T-helper 2 cell treated with Interferon-gamma antibody and Interleukin-4, amounts not matched to agents 100 ng/mL and 5 ng/mL, for 36 hours (primary cell): ENCODE data around the gene KRTAP4-8. TPM values are rescaled to one million over a fixed set of nuclear protein-coding genes. Genes with fewer than 3 reads are reported as not detected.
"Not testable (repeated sequence)": the region's sequence is repeated elsewhere in the genome, so short reads cannot be mapped to it uniquely, and the experiment has no call there.

Experiments
- intact Hi-C: fragments of 100-400 bp; cut with micrococcal nuclease; formaldehyde crosslinking; loops from one replicate; pipeline ENCODE4 v1.15.1; 2023
- total RNA-seq: library from RNA; stranded (reverse); gene quantifications from 2 replicates; pipeline ENCODE4 v1.2.3, GENCODE V29; 2022

The KRTAP4-8 gene
- total RNA-seq, 1 donor from 2014 or later = not detected

- intact Hi-C loops = no loop called here
Observed at GRCh38 chr17:41065829-41066624, 31.9 kb downstream of the KRTAP4-8 start, which contains the start of gene KRTAP2-4. KRTAP2-4 (minus strand) TSS chr17:41065879; CDS start chr17:41065845, 34 bp downstream.

DNA sequence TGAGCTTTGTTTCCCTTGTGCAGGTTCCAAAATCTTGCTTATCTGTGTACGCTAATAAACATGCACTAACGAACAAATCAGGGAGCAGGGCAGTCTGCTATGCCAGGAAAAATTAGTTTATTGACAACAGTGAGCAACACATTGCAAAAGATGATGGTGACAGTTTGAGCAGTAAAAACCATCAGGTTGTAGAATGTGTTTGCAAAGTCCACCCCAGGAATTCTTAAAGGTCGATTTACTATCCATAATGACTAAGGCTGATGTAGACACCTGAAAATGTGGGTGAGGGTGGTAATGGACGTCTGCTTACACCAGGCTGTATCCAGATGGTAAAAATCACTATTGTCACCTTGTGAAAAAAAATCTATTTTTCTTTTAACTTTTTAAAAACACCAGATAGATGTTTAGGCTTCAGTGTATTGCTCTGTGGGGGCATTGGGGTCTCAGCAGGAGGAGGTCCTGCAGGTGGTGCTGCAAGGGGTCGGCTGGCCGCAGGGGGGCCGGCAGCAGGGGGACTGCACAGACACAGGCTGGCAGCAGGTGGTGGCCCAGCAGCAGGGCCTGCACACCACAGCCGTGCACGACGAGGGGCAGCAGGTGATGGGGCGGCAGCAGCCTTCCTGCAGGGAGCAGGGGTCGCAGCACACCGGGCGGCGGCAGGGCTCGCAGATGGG, 32.8 kb downstream of the KRTAP4-8 start:
- intact Hi-C loops = not testable (repeated sequence)

DNA sequence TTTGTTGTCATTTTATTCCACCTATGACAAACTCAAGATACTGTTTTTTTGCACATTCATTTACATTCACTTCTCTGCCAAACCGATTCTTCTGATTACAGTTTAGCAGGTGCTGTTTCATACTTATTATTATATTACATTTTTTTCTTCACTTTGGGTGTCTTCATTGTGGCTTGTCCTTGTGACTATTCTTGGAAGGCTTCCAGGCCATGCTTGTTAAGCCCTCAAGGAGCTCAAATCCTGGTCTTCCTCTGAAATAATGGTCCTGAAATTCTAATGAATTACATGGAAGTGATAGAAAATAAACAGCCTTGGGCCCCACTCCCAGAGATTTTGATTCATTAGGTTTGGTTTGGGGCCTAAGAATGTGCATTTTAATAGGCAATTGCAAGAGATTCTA, 33.6 kb downstream of the KRTAP4-8 start:
- intact Hi-C loops = no loop called here

- intact Hi-C loops = no loop called here
Observed at GRCh38 chr17:41063449-41063848, 34.5 kb downstream of the KRTAP4-8 start.

DNA sequence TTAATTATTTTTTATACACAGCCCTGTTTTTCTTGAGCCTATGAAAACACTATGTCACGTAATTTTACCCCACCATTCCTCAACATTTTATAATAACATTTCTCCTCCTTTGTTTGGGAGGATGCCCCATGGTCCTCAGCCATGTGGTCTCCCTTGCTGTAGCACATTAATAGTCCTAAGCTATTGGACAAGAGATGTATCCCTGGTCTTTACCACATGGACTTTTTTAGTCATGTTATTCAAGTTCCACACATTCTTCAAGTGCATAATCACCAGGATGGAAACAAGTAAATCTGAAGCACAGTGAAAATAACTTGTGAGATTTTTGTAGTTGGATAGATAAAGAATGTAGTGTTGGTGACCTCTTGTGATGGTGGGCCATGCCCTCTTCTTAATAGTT, 36.0 kb downstream of the KRTAP4-8 start:
- intact Hi-C loops = no loop called here

- intact Hi-C loops = no loop called here
Observed at GRCh38 chr17:41060052-41060604, 37.8 kb downstream of the KRTAP4-8 start, which contains the start of gene KRTAP2-3. KRTAP2-3 (minus strand) TSS chr17:41060114; CDS start chr17:41060050, 64 bp downstream.

- intact Hi-C loops = not testable (repeated sequence)
Observed at GRCh38 chr17:41059276-41060051, 38.5 kb downstream of the KRTAP4-8 start.

- intact Hi-C loops = no loop called here
Observed at GRCh38 chr17:41058741-41059140, 39.2 kb downstream of the KRTAP4-8 start.

DNA sequence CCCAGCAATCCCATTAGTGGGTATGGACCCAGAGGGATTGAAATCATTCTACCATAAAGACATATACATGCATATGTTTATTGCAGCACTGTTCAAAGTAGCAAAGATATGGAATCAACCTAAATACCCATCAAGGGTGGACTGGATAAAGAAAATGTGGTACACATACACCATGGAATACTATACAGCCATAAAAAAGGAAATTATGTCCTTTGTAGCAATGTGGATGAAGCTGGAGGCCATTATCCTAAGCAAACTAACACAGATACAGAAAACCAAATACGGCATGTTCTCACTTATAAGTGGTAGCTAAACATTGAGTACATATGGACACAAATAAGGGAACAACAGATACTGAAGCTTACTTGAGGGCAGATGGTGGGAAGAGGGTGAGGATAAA, 40.4 kb downstream of the KRTAP4-8 start:
- intact Hi-C loops = no loop called here

- intact Hi-C loops = not testable (repeated sequence)
Observed at GRCh38 chr17:41055130-41055529, 42.8 kb downstream of the KRTAP4-8 start, which contains the start of gene KRTAP2-2. KRTAP2-2 (minus strand) TSS chr17:41055230; CDS start chr17:41055211, 19 bp downstream.

DNA sequence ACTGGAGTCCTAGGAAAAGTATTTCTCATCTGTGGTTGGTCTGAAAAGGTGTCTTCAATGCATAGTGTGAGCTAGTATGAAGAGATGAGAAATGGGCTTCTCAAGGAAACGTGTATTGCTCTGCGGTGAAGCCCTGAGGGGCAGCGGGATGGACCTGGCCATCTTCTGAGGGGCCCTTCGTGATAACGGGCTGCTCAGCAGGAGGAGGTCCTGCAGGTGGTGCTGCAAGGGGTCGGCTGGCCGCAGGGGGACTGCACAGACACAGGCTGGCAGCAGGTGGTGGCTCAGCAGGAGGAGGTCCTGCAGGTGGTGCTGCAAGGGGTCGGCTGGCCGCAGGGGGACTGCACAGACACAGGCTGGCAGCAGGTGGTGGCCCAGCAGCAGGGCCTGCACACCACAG, 43.4 kb downstream of the KRTAP4-8 start:
- intact Hi-C loops = not testable (repeated sequence)

DNA sequence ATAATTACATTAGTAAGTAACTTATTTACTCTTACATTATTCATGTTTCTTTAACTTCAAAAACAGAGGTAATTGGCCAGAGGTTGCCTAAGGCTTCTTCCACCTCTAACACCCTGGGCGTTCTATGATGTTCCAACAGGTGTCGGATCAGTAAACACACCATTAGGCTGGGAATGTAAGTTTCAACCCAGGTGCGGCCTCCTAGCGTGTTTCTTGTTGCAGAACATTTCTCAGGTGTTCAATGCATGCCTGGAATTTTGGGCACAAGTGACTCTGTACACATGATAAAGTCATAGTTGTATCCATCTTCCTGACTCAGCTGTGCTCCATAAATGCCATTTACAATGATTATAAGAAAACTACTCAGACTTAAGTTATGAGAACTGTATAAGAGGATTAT, 43.9 kb downstream of the KRTAP4-8 start:
- intact Hi-C loops = no loop called here

- intact Hi-C loops = no loop called here
Observed at GRCh38 chr17:41052566-41052965, 45.4 kb downstream of the KRTAP4-8 start.

DNA sequence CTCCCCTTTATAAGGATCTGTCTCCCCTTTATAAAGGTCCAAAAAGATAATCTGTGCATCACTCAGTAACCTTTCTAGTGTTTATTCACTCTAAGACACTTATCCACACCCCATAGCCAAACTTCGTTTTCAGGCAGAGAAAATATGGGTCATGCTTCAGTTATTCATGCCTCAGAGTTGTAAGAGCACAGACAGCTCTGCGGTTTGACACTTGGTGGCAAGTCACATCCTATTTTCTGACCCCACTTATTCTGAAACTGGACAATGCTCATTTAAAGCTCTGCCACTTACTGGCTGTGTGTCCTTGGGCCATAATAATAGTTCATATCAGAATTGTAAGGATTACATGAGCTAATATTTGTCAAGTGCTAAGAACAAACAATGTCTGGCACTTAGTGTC, 48.8 kb downstream of the KRTAP4-8 start:
- intact Hi-C loops = no loop called here

DNA sequence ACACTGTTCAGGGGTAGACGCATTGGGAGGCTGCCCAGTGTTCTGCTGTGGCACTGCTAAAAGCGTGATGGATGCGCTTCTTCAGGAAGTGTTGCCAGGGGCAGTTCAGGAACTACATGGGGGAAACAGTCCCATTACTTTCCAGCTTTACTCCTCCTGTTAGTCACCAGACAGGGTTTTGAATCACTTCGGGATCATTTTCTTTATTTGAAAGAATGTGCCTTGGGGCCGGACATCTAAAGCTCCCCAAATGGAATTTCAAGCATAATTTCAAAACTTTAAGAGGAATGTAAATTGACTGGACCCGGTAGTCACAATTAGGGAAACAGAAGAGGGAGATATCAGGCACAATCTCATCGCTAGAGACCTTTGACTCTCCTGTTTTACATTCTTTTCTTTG, 49.5 kb downstream of the KRTAP4-8 start:
- intact Hi-C loops = no loop called here

Other genes starting within 250 kb of the KRTAP4-8 start
- not detected in 2 replicates for gene KRT12, start 230.9 kb downstream of the KRTAP4-8 start, total RNA-seq
- not detected in 2 replicates for gene KRT20, start 212.9 kb downstream of the KRTAP4-8 start, total RNA-seq
- not detected in 2 replicates for gene KRT23, start 160.5 kb downstream of the KRTAP4-8 start, total RNA-seq
- not detected in 2 replicates for gene KRT39, start 131.2 kb downstream of the KRTAP4-8 start, total RNA-seq
- gene KRT40, start 113.8 kb downstream of the KRTAP4-8 start, total RNA-seq = not detected in 2 replicates
- gene KRTAP3-3, start 104.0 kb downstream of the KRTAP4-8 start, total RNA-seq = not detected in 2 replicates
- not detected in 2 replicates for gene KRTAP3-2, start 98.2 kb downstream of the KRTAP4-8 start, total RNA-seq
- not detected in 2 replicates for gene KRTAP3-1, start 89.0 kb downstream of the KRTAP4-8 start, total RNA-seq
- not detected in 2 replicates for gene KRTAP1-5, start 70.9 kb downstream of the KRTAP4-8 start, total RNA-seq
- not detected in 2 replicates for gene KRTAP1-4, start 67.9 kb downstream of the KRTAP4-8 start, total RNA-seq
- not detected in 2 replicates for gene KRTAP1-3, start 63.3 kb downstream of the KRTAP4-8 start, total RNA-seq
- not detected in 2 replicates for gene KRTAP1-1, start 56.7 kb downstream of the KRTAP4-8 start, total RNA-seq
- gene KRTAP2-1, start 50.8 kb downstream of the KRTAP4-8 start, total RNA-seq = not detected in 2 replicates
- gene KRTAP2-2, start 42.9 kb downstream of the KRTAP4-8 start, total RNA-seq = not detected in 2 replicates
- not detected in 2 replicates for gene KRTAP2-3, start 38.0 kb downstream of the KRTAP4-8 start, total RNA-seq
- gene KRTAP2-4, start 32.3 kb downstream of the KRTAP4-8 start, total RNA-seq = not detected in 2 replicates
- gene KRTAP4-7, start 14.0 kb downstream of the KRTAP4-8 start, total RNA-seq = not detected in 2 replicates
- gene KRTAP4-16, start 4.1 kb upstream of the KRTAP4-8 start, total RNA-seq = not detected in 2 replicates
- gene KRTAP4-9, start 7.2 kb upstream of the KRTAP4-8 start, total RNA-seq = not detected in 2 replicates
- gene KRTAP4-11, start 20.2 kb upstream of the KRTAP4-8 start, total RNA-seq = not detected in 2 replicates
- not detected in 2 replicates for gene KRTAP4-12, start 26.0 kb upstream of the KRTAP4-8 start, total RNA-seq
- not detected in 2 replicates for gene KRTAP4-6, start 42.4 kb upstream of the KRTAP4-8 start, total RNA-seq
- not detected in 2 replicates for gene KRTAP4-5, start 51.7 kb upstream of the KRTAP4-8 start, total RNA-seq
- not detected in 2 replicates for gene KRTAP4-4, start 62.6 kb upstream of the KRTAP4-8 start, total RNA-seq
- gene KRTAP4-3, start 70.1 kb upstream of the KRTAP4-8 start, total RNA-seq = not detected in 2 replicates
- gene KRTAP4-2, start 80.1 kb upstream of the KRTAP4-8 start, total RNA-seq = not detected in 2 replicates
- gene KRTAP4-1, start 86.8 kb upstream of the KRTAP4-8 start, total RNA-seq = not detected in 2 replicates
- not detected in 2 replicates for gene KRTAP9-1, start 91.7 kb upstream of the KRTAP4-8 start, total RNA-seq
- not detected in 2 replicates for gene KRTAP9-2, start 128.5 kb upstream of the KRTAP4-8 start, total RNA-seq
- gene KRTAP9-3, start 134.3 kb upstream of the KRTAP4-8 start, total RNA-seq = not detected in 2 replicates
- gene KRTAP9-8, start 139.9 kb upstream of the KRTAP4-8 start, total RNA-seq = not detected in 2 replicates
- gene KRTAP9-4, start 151.5 kb upstream of the KRTAP4-8 start, total RNA-seq = not detected in 2 replicates
- not detected in 2 replicates for gene KRTAP9-9, start 157.2 kb upstream of the KRTAP4-8 start, total RNA-seq
- gene KRTAP9-6, start 167.2 kb upstream of the KRTAP4-8 start, total RNA-seq = not detected in 2 replicates
- gene KRTAP9-7, start 177.6 kb upstream of the KRTAP4-8 start, total RNA-seq = not detected in 2 replicates
- gene KRTAP29-1, start 204.7 kb upstream of the KRTAP4-8 start, total RNA-seq = not detected in 2 replicates
- gene KRTAP16-1, start 211.2 kb upstream of the KRTAP4-8 start, total RNA-seq = not detected in 2 replicates
- gene KRTAP17-1, start 217.6 kb upstream of the KRTAP4-8 start, total RNA-seq = not detected in 2 replicates